Superior temporal gyrus (tissue), 1 donor: ENCODE measurements around the gene NOVA1.

Experiments used
- DNase-seq: peaks from one replicate; pipeline ENCODE4 v3.0.0-alpha.2; 2016; ENCODE audit errors: extremely low spot score

Gene NOVA1

DNA sequence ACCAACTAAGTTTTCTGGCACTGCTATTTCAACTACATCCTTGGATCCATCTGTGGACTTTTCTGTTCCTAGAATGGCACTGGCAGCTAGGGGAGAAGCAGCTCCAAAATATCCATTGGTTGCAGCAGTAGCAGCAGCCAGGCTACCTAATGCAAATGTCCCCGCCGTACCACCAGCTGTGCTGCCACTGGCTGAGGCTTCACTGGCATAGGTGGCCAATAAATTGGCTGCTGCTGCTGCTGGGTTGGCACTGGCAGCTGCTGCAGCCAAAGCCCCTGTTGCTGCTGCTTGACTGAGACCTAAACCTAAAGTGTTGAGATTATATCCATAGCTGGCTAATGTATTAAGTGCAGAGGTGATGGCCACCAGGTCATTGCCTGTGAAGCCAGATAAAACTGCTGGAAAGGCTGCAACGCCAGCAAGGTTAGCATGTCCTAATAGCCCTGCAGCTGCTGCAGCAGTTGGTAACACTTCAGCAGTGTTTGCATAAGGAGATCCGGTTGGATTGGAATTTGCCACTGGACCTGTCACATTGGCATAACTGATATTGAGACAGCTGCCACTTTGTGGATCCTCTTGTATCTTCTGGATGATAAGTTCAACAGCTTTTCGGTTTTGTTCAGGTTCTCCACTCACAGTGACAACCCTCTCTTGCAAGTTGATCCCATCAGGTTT lies 149.5 kb downstream of the NOVA1 start:
- no peak for DNase-seq

- DNase-seq = no peak
Observed at GRCh38 chr14:26444822-26445221, 153.0 kb downstream of the NOVA1 start.

DNA sequence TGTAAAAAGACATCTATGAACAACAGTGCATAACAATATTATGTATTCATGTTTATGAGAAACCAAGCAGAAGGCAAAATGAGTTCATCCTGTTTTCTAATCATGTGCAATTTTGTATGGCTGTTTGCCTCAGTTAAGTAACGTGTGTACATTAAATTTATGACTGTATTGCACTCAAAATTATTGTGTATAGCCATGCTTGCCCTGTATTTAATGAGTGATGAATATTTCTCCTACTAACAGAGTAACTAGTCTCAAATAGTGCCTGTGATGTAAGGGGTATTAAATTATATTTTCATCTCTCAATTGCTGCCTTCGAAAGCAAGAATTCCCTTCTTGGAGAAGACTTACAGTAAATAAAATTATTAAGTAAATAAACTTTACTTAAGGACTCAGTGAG lies 154.2 kb downstream of the NOVA1 start:
- no peak for DNase-seq

DNA sequence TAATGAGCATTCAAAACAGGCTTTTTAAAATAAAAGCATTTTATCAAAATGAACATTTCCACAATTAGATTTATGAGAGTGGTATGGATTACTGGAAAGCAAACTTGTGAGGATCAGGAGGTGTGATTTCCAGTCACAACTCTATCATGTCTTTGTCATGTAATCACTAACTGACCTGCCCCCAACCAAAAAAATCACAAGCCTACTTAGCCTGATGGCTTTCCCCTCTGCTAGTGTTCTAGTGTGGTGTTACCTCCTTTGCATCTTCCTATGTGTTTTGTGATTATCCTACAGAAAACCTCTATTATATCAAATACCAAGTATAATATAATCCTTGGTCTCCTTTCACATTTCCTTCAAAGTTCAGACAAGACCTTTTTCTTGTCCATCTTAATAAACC lies 168.6 kb downstream of the NOVA1 start:
- DNase-seq = no peak

GRCh38 chr14:26427097-26427496 lies 170.7 kb downstream of the NOVA1 start:
- DNase-seq = no peak

DNA sequence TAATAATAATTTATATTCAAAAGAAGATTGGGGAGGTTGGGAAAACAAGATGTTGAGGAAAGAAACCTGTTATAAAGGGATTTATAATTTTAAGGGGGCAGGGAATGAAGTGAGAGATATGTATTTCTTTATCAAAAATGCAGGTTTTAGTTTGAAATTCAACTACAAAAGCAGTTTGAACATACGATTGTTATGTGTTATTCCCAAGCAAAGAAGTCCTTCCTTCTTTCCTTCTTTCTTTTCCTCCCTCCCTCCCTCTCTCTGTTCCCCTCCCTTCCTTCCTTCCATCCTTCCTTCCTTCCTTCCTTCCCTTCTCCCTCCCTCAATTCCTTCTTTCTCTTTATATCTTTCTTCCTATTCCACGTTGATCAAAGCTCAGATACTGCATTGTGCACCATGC lies 173.3 kb downstream of the NOVA1 start:
- no peak for DNase-seq

- no peak for DNase-seq
Observed at GRCh38 chr14:26415618-26416123, 182.2 kb downstream of the NOVA1 start.

- DNase-seq = no peak
Observed at GRCh38 chr14:26414926-26415325, 182.9 kb downstream of the NOVA1 start.

GRCh38 chr14:26414103-26414502 lies 183.7 kb downstream of the NOVA1 start:
- no peak for DNase-seq

GRCh38 chr14:26412421-26412820 lies 185.4 kb downstream of the NOVA1 start:
- no peak for DNase-seq

DNA sequence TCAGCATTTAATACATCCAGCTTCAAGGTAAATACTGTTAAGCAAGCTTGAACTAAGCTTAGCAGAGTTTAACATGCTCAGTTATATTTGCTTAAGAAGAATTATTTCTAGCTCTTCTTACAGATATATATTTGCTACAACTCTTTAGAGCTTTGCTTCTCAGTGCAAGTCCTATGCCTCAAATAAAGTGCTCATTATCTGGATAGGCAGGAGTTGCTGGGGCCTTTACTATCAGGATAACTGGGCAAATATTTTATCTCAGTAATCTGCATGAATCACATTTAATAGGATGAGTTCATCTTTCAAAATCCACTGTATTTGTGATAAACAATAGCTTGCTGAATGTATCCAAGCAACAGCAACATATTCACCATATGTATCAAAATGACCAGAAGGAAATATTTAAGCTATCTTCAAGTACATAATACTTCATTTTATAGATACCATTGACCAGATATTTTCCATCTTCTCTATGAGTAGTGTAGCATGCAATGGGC lies 187.6 kb downstream of the NOVA1 start:
- no peak for DNase-seq

DNA sequence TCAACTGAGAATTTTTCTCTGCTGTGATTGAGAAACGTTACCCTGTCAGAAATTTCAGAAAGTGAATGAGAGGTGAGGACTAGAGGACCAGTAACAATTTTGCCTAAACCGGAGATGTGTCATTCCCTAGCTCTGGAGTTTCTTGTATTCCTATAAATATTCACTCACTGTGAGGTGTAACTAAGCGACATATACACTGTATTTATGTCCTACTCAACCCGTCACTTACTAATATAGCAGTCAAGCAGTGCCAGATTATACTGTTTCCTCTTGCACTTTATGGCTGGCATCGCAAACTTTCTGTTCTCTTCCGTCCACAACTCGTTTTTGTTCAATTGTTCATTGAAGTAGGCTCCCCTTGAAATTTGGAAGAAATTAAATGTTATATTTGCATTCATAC lies 192.9 kb downstream of the NOVA1 start:
- no peak for DNase-seq

- DNase-seq = no peak
Observed at GRCh38 chr14:26403760-26404159, 194.1 kb downstream of the NOVA1 start.

DNA sequence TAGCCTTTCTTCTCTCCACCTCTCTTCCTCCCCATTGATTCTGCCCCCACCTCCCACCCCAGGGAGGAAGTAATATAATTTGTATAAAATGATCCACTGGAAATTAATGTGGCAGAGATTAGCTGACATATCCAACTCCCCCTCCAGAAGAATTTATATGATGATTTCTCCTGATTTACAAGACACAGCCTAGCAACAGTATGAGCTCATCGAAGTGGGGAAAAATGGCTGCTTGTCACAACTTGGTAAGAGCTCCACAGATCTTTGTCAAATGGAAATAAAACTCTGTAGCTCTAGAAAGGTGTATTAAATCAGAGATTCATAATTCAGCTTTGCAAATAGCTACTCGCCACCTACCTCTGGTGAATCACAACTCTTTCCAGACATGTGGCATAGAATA lies 195.7 kb downstream of the NOVA1 start:
- no peak for DNase-seq

DNA sequence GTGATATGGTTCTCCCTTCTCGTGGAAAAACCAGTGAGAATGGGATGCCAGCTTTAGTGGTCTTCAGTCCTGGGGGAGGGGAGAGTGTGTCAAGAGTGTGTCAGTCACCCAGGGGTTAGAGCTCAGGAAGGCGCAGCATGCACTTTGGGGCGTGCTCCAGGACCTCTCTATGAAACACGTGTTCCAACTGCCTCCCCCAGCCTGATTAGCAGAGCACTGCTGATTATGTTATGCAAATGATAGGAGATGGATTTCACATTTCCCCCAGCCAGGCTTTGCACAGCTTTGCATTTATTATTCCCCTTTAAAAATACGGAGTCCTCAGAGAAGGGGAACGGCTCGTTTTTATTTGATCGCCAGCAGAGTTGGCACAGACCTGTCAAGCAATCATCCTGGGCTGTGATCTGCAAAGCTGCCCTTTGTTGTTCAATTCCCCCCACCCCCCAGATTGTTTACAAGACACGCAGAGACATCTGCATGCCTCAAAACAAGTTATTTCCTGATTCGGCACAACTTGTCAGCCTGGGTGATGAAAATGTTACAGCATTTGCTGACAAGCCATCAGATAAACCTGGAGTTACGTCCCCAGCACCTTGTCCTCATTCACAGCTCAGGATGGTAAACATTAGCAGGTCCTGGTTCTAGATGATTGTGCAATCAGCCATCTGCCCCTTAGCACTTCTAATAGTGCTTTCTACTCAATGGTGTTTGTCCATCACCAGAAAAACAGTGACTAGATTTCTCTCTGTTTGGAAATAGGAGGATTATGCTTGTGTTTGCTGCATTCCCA lies 196.5 kb downstream of the NOVA1 start:
- DNase-seq = no peak

DNA sequence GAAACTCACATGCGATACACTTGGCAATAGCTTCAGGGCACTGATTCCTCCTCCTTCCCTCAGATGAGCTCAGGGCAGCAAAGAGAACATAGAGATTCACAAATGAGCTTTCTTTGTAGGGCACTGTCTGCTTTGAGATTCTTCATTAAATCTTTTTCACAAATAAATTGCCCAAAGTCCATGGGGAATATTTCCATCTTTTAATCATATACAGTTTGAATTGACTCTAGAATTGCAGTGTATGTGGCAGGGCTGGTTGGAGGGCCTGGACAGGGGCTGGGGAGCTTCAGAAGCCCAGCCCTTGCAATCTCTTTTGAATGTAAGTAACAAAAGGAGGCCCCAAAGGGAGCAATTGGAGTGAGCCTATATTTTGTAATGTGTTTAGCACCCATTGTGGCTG lies 197.5 kb downstream of the NOVA1 start:
- DNase-seq = no peak

DNA sequence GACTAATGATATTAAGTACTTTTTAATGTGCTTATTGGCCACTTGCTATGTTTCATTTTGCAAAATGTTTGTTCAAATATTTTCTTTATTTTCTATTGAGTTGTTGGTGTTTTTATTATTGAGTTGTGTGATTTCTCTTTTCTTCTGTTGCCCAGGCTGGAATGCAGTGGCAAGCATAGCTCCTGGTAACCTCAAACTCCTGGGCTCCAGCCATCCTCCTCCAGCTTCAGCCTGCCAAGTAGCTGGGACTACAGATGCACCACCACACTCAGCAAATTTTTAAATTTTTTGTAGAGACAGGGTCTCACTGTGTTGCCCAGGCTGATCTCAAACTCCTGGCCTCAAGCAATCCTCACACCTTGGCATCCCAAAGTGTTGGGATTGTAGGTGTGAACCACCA lies 199.2 kb downstream of the NOVA1 start:
- no peak for DNase-seq
